ENCODE results near the gene CDH24. TPM values are rescaled to one million over a fixed set of nuclear protein-coding genes. Genes with fewer than 3 reads are reported as not detected.

CDH24 gene
- total RNA-seq, 3 donors from 2014 or later, result 2.7 to 4.8 (median 4.4) TPM

DNA sequence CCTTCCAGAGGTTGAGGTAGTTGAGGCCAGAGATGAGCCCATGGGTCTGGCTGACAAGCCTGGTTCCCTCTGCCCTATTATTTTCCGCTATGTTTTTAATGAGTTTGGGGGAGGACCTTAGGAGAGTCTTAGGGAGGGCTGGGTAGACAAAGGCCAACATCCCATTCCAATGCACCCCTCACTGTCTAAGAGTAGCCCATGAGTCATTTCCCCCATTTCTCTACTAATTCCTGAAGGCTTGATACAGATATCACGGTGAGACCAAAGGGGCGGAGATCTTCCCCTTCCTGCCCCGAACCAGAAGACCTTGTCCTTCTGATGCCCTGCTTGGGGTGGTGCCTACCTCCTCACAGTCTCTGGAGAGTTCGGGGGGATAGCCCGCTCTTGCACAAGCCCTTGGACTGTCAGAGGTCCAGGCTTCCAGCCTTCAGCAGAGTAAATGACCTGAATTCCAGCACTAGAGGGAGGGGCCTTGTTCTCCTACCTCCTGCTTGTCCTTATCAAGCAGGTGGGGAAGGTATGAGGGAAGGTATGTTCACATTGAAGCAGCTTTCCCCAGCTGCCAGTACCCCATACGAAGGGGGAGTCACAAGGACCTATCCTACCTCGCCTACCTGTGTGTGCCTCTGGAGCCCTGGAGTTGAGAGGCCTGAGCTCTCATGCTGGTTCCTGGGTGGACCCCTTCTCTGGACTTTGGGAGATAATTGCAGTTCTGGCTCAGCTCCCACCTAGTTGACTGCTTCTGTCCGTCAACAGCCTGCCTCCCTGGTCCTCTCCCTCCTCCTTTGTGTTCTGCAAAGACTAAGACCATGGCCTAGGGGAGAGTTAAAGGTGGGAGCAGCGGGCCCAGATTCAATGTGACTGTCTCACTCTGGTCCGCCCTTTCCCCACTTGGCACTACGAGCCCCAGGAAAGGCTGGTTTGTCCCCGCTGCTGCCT, 11.6 kb downstream of the CDH24 start:
- TF ChIP-seq, protein P1, sequence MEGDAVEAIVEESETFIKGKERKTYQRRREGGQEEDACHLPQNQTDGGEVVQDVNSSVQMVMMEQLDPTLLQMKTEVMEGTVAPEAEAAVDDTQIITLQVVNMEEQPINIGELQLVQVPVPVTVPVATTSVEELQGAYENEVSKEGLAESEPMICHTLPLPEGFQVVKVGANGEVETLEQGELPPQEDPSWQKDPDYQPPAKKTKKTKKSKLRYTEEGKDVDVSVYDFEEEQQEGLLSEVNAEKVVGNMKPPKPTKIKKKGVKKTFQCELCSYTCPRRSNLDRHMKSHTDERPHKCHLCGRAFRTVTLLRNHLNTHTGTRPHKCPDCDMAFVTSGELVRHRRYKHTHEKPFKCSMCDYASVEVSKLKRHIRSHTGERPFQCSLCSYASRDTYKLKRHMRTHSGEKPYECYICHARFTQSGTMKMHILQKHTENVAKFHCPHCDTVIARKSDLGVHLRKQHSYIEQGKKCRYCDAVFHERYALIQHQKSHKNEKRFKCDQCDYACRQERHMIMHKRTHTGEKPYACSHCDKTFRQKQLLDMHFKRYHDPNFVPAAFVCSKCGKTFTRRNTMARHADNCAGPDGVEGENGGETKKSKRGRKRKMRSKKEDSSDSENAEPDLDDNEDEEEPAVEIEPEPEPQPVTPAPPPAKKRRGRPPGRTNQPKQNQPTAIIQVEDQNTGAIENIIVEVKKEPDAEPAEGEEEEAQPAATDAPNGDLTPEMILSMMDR (IDR thresholded peaks at IDR 0.05), result no peak
- intact Hi-C loops (cut with DNase I, micrococcal nuclease), result no loop called here
- Histone ChIP-seq H3K36me3 (ENCODE audit: low read depth) (no peaks in the 10 kb centered on the region), H3K4me1 (ENCODE audit: low read depth) (no peaks in the 10 kb centered on the region), H3K4me3 (no peak overlapping the region), H3K9me3 (no peaks in the 10 kb centered on the region)
- no peak for ATAC-seq
- no peak for DNase-seq

DNA sequence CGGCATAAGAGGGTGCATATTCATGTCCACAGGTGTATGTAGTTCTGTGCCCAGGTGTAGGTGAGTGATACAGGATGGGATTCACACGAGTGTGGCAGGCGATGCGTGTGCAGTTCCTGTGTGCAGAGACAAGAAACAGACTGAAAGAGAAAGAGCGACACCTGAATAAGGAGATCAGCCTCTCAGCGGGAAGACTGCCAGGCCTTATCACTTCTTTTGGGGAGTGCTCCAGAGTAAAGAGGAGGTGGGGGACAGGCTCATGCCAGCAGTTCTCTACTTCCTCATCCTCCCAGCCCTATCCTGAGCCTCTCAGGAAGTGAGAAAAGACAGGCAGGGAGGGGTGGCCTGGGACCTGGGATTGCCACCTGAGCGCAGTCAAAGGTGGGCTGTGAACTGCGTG, 12.5 kb downstream of the CDH24 start:
- intact Hi-C loops (cut with DNase I, micrococcal nuclease), result no loop called here
- no peak for DNase-seq

DNA sequence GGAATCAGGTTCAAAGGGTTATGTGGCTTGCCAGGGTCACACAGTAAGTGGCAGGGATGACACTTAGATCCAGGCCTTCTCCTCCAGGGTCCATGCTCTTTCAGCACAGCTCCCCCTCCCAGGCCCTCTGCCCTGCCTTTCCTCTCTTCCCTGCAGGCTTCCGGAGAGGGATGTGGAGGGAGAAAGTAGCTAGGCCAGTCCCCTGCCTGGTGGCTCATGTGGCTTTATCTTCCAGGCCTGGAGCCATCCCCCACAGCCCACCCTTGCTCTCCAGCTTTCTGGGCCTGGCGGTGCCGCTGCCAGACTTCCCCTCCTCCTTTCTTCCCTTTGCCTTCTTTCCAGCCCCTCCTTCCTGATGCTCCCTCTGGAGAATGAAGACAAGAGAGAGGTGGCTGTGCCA, 13.6 kb downstream of the CDH24 start:
- DNase-seq, result no peak
- no peaks in the 10 kb centered on the region for H3K36me3 ChIP-seq (ENCODE audit: low read depth)
- H3K4me3 ChIP-seq, result no peak overlapping the region
- H3K9me3 ChIP-seq, result no peaks in the 10 kb centered on the region
- ATAC-seq, result no peak
- intact Hi-C loops (cut with DNase I, micrococcal nuclease), result no loop called here
- TF ChIP-seq, protein P1 (IDR thresholded peaks at IDR 0.05), result no peak
- no peaks in the 10 kb centered on the region for H3K4me1 ChIP-seq (ENCODE audit: low read depth)

More for the DNA sequence above, 12.5 kb downstream of the CDH24 start:
- no peaks in the 10 kb centered on the region for H3K9me3 ChIP-seq
- TF ChIP-seq, protein P1 (IDR thresholded peaks at IDR 0.05), result no peak
- H3K4me1 ChIP-seq (ENCODE audit: low read depth), result no peaks in the 10 kb centered on the region
- peak; percentile 47 for ATAC-seq
- H3K4me3 ChIP-seq, result no peak overlapping the region
- no peaks in the 10 kb centered on the region for H3K36me3 ChIP-seq (ENCODE audit: low read depth)

DNA sequence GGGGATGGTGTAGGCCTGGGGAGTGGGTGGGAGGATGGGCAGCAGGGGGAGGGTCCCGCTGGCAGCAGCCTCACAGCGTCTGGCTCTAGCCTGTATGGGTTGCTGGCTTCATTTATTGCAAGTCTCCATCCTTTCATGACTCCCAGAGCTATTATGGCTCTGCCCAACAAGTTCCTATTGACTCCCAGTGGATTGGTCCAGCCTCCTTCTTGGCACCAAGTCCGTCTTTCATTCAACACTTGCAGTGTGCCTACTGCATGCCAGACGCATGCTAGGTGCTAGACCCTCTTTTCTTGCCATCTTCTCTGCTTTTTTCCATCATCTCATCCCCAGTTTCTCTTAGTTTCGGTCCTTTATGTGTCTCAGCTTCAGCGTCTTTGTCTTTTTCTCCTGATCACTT, 14.2 kb downstream of the CDH24 start:
- intact Hi-C loops (cut with DNase I, micrococcal nuclease), result no loop called here
- Histone ChIP-seq H3K4me1 (ENCODE audit: low read depth) (no peaks in the 10 kb centered on the region), H3K4me3 (no peak overlapping the region), H3K36me3 (ENCODE audit: low read depth) (no peaks in the 10 kb centered on the region), H3K9me3 (no peaks in the 10 kb centered on the region)
- TF ChIP-seq, protein P1 (IDR thresholded peaks at IDR 0.05), result no peak
- no peak for DNase-seq
- no peak for ATAC-seq

DNA sequence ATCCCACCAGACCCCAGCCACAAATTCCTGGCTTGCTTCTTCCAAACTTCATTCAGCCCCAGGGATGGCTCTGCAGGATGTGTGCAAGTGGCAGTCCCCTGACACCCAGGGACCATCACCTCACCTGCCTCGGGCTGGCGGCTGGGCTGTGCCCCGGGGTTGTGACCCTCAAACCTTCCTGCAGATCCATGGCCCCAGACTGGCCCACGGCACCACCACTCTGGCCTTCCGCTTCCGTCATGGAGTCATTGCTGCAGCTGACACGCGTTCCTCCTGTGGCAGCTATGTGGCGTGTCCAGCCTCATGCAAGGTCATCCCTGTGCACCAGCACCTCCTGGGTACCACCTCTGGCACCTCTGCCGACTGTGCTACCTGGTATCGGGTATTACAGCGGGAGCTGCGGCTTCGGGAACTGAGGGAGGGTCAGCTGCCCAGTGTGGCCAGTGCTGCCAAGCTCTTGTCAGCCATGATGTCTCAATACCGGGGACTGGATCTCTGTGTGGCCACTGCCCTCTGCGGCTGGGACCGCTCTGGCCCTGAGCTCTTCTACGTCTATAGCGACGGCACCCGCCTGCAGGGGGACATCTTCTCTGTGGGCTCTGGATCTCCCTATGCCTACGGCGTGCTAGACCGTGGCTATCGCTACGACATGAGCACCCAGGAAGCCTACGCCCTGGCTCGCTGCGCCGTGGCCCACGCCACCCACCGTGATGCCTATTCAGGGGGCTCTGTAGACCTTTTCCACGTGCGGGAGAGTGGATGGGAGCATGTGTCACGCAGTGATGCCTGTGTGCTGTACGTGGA, 15.0 kb downstream of the CDH24 start, which contains the start of gene PSMB11:
Gene PSMB11 (plus strand): TSS at position 51 of the 804 bp plus-strand sequence. CDS start 14 bp downstream, at position 65.
- Histone ChIP-seq H3K4me1 (ENCODE audit: low read depth) (no peaks in the 10 kb centered on the region), H3K9me3 (no peaks in the 10 kb centered on the region), H3K4me3 (no peak within 1 kb of the TSS), H3K36me3 (ENCODE audit: low read depth) (no peaks in the 10 kb centered on the region)
- intact Hi-C loops (cut with DNase I, micrococcal nuclease), result no loop called here
- DNase-seq (no peak), ATAC-seq (no peak)
- TF ChIP-seq, protein P1 (IDR thresholded peaks at IDR 0.05), result no peak
